PC-3 (cell line): ENCODE measurements around the gene SKA3. TPM values are rescaled to one million over a fixed set of nuclear protein-coding genes. Genes with fewer than 3 reads are reported as not detected.

Experiments
- ATAC-seq: fragments of 200-7000 bp; cut with Tn5 transposase; 2 replicates; pipeline ENCODE4 v1.9.1; 2020; ENCODE audit warnings: mild to moderate bottlenecking, moderate library complexity
- BruUV-seq: library from RNA; stranded (reverse); fragments of 400-500 nt; replicated peaks from 2 replicates; lab custom pipeline; 2021; lab: Mats Ljungman, UMichigan
- CTCF ChIA-PET: fragments of 300-600 bp; sonication (Branson Sonifier 250); formaldehyde crosslinking; loops from one replicate; lab custom pipeline; 2022; ENCODE audit warnings: antibody characterized with exemption; lab: Charles Lee
- POLR2A ChIA-PET: fragments of 300-600 bp; sonication (Branson Sonifier 250); formaldehyde crosslinking; loops from one replicate; lab custom pipeline; 2022; ENCODE audit warnings: antibody characterized with exemption; ENCODE audit not compliant: unreplicated experiment; lab: Charles Lee
- DNase-seq: peaks from one replicate; pipeline ENCODE4 v3.0.0-alpha.2; 2015
- H2AFZ ChIP-seq: fragments of 300-600 bp; sonication (generic); 2 replicates; pipeline ENCODE4 v1.6.0; 2016; ENCODE audit warnings: antibody characterized with exemption, low read length
- H3F3A ChIP-seq: fragments of 300-600 bp; sonication (generic); one replicate; pipeline ENCODE4 v1.6.0; 2017; ENCODE audit warnings: antibody characterized with exemption, low read length, control low read depth, mild to moderate bottlenecking; ENCODE audit not compliant: unreplicated experiment
- H3K27ac ChIP-seq: fragments of 300-600 bp; sonication (generic); 2 replicates; pipeline ENCODE4 v1.5.1; 2016; ENCODE audit warnings: mild to moderate bottlenecking, low read length
- H3K27me3 ChIP-seq: fragments of 300-600 bp; sonication (generic); 2 replicates; pipeline ENCODE4 v1.6.1; 2016; ENCODE audit warnings: low read length, mixed read lengths
- H3K36me3 ChIP-seq: fragments of 300-600 bp; sonication (generic); 2 replicates; pipeline ENCODE4 v1.6.1; 2016; ENCODE audit warnings: low read depth, mixed run types, low read length, mixed read lengths
- H3K4me1 ChIP-seq: fragments of 300-600 bp; sonication (generic); 2 replicates; pipeline ENCODE4 v1.5.1; 2016; ENCODE audit warnings: low read length; ENCODE audit not compliant: insufficient read depth
- H3K4me2 ChIP-seq: fragments of 300-600 bp; sonication (generic); 2 replicates; pipeline ENCODE4 v1.6.0; 2016; ENCODE audit warnings: low read length
- H3K4me3 ChIP-seq: fragments of 300-600 bp; sonication (generic); 2 replicates; pipeline ENCODE4 v1.5.1; 2016; ENCODE audit warnings: mild to moderate bottlenecking, low read length, mixed read lengths
- H3K79me2 ChIP-seq: fragments of 300-600 bp; sonication (generic); 2 replicates; pipeline ENCODE4 v1.6.1; 2017; ENCODE audit warnings: low read length, mixed read lengths
- H3K9ac ChIP-seq: fragments of 300-600 bp; sonication (generic); 2 replicates; pipeline ENCODE4 v1.6.0; 2016; ENCODE audit warnings: mild to moderate bottlenecking, low read length
- H3K9me2 ChIP-seq: fragments of 300-600 bp; sonication (generic); replicated peaks from 2 replicates; pipeline ENCODE4 v1.6.1; 2016; ENCODE audit warnings: mixed run types, low read length, mixed read lengths
- H3K9me3 ChIP-seq: fragments of 300-600 bp; sonication (generic); 2 replicates; pipeline ENCODE4 v1.6.1; 2016; ENCODE audit warnings: low read length, mixed read lengths
- H4K20me1 ChIP-seq: fragments of 300-600 bp; sonication (generic); 2 replicates; pipeline ENCODE4 v1.6.1; 2016; ENCODE audit warnings: low read length, mixed read lengths
- CTCF ChIP-seq: fragments of 300-600 bp; sonication (generic); conservative IDR thresholded peaks from 2 replicates; pipeline ENCODE4 v1.5.1; 2017; ENCODE audit warnings: antibody characterized with exemption, low read depth, mild to moderate bottlenecking, low read length
- EZH2 ChIP-seq: fragments of 300-600 bp; sonication (generic); IDR thresholded peaks from one replicate; pipeline ENCODE4 v1.6.1; 2017; ENCODE audit warnings: antibody characterized with exemption, mild to moderate bottlenecking, low read length; ENCODE audit not compliant: unreplicated experiment
- EZH2phosphoT487 ChIP-seq: fragments of 300-600 bp; sonication (generic); IDR thresholded peaks from 2 replicates; pipeline ENCODE4 v1.6.1; 2018; ENCODE audit warnings: mild to moderate bottlenecking, antibody characterized with exemption, low read length, borderline replicate concordance
- intact Hi-C: fragments of 100-400 bp; cut with micrococcal nuclease; formaldehyde crosslinking; loops from 2 replicates; pipeline ENCODE4 v1.9.0; 2023
- total RNA-seq: library from RNA; depleted of rRNA; stranded (reverse); fragments of >200 nt; gene quantifications from 2 replicates; pipeline ENCODE4 v1.2.3, GENCODE V29; 2014

The SKA3 gene
- total RNA-seq, 1 experiment from 2014 or later: 32.4 TPM

- intact Hi-C loops: no loop called here
- Histone ChIP-seq H2AFZ (no peak overlapping the region), H3K4me1 (no peaks in the 10 kb centered on the region), H3K27me3 (no peaks in the 10 kb centered on the region), H3K4me3 (no peak overlapping the region), H3K27ac (no peak overlapping the region), H3K9me3 (no peaks in the 10 kb centered on the region), H3F3A (peaks cover 10% of the 10 kb centered on the region), H3K36me3 (peaks cover 27% of the 10 kb centered on the region), H3K4me2 (no peak overlapping the region), H3K79me2 (peaks cover 15% of the 10 kb centered on the region), H3K9ac (no peak overlapping the region), H4K20me1 (0 out of 2 replicates have a peak, but pooled peaks cover 10% of the 10 kb centered on the region), H3K9me2 (no peaks in the 10 kb centered on the region)
- ATAC-seq (peak; percentile 42; the same call in 1 of the 2 replicates), DNase-seq (no peak)
- TF ChIP-seq EZH2phosphoT487 (no peak), EZH2 (no peak), CTCF (no peak)
- ChIA-PET CTCF (no interaction called here), POLR2A (no interaction called here)
- BruUV-seq: no TSS peak
Observed at GRCh38 chr13:21149568-21149967, 26.8 kb downstream of the SKA3 start.

DNA sequence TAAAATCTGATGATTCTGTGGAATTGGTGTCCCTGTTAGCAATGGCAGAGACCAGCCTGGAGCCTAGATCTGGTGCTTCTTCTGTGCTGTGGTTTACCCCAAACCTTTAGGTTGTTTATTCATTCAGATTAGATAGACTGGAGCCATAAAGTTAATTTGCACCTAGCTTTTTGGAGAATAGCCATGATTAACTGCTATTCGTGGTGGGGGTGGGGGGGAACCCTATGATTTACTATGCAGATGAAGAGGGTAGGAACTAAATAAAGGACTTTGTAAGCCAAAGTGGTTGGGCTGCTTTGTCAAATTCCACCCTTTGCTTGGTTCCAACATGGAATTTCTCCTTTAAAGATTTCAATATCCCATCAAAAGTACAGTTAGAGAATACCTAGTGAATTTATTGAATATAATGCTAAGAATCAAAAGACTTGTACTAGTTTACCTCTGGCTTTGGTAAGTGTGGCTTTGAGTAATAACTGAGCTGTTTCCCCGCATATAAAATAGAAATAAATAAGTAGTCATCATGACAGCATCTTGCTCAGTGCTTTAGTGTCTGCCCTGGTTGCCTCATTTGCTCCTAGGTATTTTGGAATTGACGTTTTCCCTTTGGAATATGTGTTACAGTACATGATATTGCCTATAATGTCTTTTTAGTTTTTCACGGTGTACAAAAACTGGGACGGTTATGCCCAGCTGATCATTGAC, 27.6 kb downstream of the SKA3 start:
- Histone ChIP-seq H3K9me2 (no peaks in the 10 kb centered on the region), H3K4me2 (no peak overlapping the region), H3K9me3 (no peaks in the 10 kb centered on the region), H3K27me3 (no peaks in the 10 kb centered on the region), H3K4me1 (no peaks in the 10 kb centered on the region), H4K20me1 (0 out of 2 replicates have a peak, but pooled peaks cover 12% of the 10 kb centered on the region), H3F3A (peaks cover 10% of the 10 kb centered on the region), H2AFZ (no peak overlapping the region), H3K27ac (no peak overlapping the region), H3K4me3 (no peak overlapping the region), H3K9ac (no peak overlapping the region), H3K36me3 (peaks cover 22% of the 10 kb centered on the region), H3K79me2 (peaks cover 24% of the 10 kb centered on the region)
- TF ChIP-seq CTCF (no peak), EZH2phosphoT487 (no peak), EZH2 (no peak)
- no TSS peak for BruUV-seq
- ChIA-PET CTCF (no interaction called here), POLR2A (no interaction called here)
- intact Hi-C loops: no loop called here
- ATAC-seq: peak; percentile 46
- no peak for DNase-seq

GRCh38 chr13:21147827-21148226, 28.5 kb downstream of the SKA3 start:
- TF ChIP-seq EZH2phosphoT487 (no peak), CTCF (no peak), EZH2 (no peak)
- H4K20me1 ChIP-seq: peaks cover 21% of the 10 kb centered on the region; the same call in 1 of the 2 replicates
- no peak overlapping the region for H3K9ac ChIP-seq
- H3K9me2 ChIP-seq: no peaks in the 10 kb centered on the region
- ATAC-seq (no peak), DNase-seq (no peak)
- H3K9me3 ChIP-seq: no peaks in the 10 kb centered on the region
- H3K27me3 ChIP-seq: no peaks in the 10 kb centered on the region
- POLR2A ChIA-PET: no interaction called here
- BruUV-seq: no TSS peak
- H3K4me1 ChIP-seq: peaks cover 4% of the 10 kb centered on the region
- peaks cover 31% of the 10 kb centered on the region for H3K36me3 ChIP-seq
- peaks cover 32% of the 10 kb centered on the region for H3K79me2 ChIP-seq
- peaks cover 10% of the 10 kb centered on the region for H3F3A ChIP-seq
- no peak overlapping the region for H3K4me3 ChIP-seq
- CTCF ChIA-PET: no interaction called here
- intact Hi-C loops: no loop called here
- H2AFZ ChIP-seq: no peak overlapping the region
- no peak overlapping the region for H3K4me2 ChIP-seq
- H3K27ac ChIP-seq: no peak overlapping the region
